DMS53 treated with DMSO at 0.1 percent for 48 hours (cell line): ENCODE results near the gene HIVEP2.
A peak's percentile ranks its signal among the peaks of the same experiment; 100 is the strongest.

ENCODE experiments used
- DNase-seq: peaks from one replicate; lab custom pipeline; 2025; ENCODE audit not compliant: unreplicated experiment; lab: John Stamatoyannopoulos, UW

Gene HIVEP2

GRCh38 chr6:142821860-142822259 is 123.1 kb downstream of the HIVEP2 start:
- DNase-seq, result no peak

DNA sequence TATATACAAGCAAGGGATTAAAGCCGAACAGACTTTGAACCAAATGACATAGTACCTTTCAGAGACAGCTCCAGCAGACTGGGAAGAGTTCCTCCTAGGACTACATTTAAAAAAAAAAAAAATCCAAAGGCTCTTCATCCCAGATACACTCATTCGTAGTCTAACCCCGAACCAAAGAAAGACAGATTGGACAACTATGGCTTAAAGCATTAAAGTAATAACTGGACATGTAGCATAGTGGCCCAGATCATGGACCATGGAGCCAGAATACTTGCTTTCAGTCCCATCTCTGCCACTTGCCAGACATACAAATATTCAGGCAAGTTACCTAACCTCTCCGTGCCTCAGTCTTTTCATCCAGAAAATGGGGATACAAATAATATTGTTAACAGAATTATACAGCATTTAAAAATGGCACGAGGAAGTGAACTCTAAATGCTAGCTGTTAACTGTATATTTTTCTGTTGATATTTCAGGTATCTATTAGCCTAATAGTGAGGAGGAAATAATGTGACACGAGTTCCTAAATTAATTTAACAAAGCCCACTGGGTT is 123.7 kb downstream of the HIVEP2 start:
- no peak for DNase-seq

DNA sequence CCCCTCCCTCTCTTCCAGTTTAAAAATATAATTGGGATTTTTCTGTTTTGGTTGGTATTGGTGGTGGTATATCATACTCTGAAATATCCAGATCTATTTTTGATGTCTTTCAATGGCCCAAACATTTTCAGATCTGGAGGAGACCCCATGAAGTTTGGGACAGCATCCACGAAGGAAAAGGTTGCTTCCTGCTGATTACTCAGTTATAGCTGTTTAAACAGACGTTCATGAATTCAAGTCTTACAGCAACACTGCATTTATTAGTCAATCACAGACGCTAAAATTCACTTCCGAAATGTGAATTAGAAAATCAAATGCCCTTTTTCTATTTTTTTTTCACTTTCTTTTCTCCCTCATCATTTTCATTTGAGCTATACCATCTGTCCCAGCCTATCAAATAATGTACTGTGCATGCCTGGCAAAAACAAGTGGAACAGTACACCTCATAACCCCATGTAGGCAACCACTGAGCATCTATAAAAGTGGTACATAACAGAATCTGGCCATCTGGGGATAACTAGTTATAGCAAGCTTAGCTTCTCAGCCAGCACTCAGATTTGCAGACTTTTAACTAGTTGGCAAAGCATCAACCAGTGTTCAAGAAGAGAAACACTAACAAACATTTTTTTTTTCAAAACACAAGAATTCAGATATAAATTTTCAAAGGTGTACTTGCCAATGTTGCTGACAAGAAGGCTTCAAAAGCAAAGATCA is 124.5 kb downstream of the HIVEP2 start:
- no peak for DNase-seq

- peak; percentile 32 for DNase-seq
Measured at GRCh38 chr6:142819603-142820337, 125.2 kb downstream of the HIVEP2 start.

GRCh38 chr6:142816486-142816885 is 128.5 kb downstream of the HIVEP2 start:
- DNase-seq, result no peak

- no peak for DNase-seq
Measured at GRCh38 chr6:142816031-142816430, 128.9 kb downstream of the HIVEP2 start.

DNA sequence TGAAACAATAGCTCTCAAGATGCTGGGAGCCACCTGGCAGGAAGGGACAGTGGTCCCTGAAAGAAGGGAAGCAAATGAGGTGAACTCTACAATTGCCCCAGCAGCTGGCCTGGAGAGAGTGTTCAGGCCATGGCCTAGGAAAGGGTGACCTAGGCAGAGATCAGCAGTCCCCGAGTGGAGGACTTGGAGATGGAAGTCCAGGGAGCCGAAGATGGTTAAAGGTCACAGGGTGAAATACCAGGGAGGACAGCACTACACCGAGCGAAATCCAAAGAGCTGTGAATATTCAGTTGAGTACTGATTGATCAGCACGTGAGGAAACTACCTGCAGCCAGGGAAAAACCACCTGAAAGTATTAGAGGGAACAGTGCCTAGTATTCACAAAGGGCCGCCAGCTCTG is 133.1 kb downstream of the HIVEP2 start:
- DNase-seq, result no peak

DNA sequence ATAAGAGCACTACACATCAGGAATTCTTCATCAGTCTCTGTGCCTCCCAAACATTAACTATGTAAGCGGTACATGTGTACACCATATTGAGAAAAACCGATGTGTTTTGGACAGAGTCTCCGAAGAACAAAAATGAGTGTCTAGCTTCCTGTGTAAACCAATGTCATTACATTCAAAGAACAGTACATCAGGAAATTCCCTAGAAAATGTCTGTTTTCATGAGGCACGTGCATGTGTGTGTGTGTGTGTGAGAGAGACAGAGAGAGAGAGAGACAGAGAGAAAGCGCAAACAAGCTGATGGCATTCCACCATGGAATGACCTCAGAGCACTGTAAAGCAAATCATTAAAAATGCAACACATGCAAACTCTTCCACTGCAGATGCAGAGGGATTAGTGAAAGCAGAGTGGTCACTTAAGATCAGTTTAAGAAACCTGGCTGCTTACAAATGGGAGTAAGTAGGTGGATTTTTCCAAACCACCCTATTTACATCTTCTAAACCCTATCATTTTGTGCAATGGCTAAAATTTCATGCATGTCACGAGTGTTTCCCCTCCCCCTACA is 133.9 kb downstream of the HIVEP2 start:
- no peak for DNase-seq

DNA sequence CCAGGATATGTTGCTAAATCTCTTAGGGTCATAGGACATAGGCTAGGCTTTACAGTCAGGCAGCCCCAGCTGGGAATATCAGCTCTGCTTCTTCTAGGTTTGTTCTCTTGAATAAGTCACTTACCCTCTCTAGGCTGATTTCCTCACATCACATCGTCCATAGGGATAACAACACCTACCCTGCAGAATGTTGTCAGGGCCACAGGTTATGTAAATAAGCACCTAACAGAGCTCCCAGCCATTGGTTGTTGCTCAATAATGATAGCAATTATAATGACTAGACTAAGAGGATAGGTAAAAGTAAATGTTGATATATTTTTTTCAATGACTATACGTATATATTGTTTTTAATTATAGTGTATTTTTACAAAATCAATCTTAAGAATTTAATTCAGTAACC is 135.0 kb downstream of the HIVEP2 start:
- DNase-seq, result no peak

- no peak for DNase-seq
Measured at GRCh38 chr6:142808405-142809061, 136.4 kb downstream of the HIVEP2 start.

DNA sequence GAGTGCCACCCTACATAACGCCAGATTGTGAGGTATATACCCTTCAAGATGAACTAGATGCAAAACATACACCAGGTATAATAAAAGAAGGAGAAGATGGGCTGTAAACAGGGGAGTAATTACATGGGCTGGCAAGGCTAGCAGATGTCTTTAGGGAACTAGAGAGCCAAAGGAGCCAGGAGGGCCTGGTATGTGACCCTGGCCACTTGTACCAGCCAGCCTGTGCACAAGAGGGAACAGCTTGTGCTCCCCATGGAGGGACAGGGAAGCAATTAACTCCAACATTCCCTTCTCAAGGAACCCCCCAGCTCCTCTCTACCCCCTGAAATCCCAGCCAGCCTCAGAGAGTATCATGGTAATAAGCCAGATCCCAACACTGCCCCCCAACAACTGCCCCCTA is 139.9 kb downstream of the HIVEP2 start:
- no peak for DNase-seq

DNA sequence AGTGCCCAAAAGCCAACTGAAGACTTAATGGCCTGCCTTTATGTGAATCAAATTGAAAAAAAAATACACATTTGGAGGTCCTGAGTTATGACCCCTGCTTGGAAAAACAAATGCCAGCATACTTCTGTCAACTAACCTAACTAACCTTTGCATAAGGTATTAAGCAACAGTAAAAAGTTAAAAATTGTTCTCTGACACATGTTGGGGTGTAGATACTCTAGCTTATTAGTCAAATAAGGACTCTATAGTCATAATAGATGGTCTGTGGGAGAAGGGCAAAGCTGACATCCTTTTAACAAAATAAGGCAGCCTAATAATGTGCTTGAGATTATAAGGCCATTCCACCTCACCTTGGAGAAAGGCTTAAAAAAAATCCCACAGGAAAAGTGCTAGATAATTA is 140.5 kb downstream of the HIVEP2 start:
- DNase-seq, result no peak

DNA sequence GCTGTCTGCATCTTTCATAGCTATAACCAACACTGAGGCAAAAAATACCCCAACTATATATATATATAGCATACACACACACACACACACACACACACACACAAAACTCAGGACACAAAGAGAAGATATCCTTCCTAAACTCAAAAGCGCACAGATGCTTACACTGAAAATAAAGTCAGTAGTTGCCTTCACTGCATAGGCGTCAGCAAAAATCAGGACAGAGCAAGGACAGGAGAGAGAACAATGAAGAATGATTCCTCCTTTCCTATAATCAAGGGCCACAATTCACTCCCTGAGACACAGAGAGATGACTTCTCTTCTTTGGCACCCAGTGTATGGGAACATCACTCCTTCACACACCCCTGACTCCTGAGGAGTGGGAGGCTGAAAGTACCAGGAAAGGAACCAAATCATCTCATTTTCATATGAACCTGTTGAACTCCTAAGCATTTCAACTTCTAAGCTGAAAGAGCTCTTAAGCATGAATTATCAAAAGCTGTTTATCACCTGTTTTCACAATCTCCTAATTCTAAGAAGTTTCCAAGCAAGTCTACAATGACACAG is 141.4 kb downstream of the HIVEP2 start:
- no peak for DNase-seq

DNA sequence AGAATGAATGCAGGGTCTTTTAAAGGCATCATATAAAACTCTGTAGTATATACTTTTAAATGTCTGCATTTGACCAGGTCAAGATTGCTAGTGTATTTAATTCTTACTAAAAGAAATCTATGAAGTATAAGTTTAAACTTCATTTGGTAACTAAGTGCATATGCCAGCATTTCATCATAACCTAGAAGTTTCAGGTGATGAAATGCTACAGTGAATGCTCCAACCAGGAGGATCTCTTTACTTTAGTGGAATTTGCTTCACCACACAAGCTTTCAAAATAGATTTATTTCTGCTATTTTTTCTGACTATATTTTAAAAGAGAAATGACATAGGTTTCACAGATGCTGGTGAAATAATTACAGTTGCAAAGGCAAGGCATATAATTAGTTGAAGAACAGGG is 141.9 kb downstream of the HIVEP2 start:
- no peak for DNase-seq

DNA sequence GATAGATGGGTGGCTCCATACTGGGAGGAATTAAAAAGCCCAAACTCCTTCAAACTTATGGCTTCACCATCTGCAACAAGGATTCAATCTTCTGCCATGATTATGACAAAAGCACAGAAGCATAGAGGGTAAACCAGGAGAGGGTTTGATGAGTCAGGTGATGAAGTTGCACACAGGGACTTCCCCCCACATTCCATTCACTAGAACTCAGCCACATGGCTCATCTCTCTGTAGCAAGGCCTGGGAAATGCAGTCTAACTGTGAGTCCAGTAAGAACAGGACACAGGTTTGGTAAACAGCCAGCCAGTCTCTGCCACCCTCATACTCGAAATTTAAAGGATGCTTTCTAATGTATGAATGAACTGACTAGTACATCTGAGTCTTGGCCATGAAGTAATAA is 142.9 kb downstream of the HIVEP2 start:
- DNase-seq, result no peak

- no peak for DNase-seq
Measured at GRCh38 chr6:142800240-142800639, 144.7 kb downstream of the HIVEP2 start.

DNA sequence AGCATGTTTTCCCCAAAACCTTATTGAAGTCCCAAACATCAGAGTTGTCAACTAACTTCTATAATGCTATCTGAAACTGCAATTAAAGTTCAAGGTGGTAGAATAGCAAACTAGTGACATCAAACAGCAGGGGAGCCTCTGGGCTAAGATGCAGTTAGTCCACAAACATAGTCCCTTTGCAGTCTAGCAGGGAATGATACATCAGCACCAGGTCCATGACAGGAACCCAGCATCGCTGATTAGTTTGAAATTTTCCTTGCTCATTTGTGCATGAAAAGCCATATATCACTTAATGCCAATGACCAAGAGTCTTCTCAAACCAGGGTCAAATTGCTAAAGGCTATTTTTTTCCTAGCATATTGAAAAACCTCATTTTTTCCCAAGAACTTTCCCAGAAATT is 145.3 kb downstream of the HIVEP2 start:
- DNase-seq, result no peak

DNA sequence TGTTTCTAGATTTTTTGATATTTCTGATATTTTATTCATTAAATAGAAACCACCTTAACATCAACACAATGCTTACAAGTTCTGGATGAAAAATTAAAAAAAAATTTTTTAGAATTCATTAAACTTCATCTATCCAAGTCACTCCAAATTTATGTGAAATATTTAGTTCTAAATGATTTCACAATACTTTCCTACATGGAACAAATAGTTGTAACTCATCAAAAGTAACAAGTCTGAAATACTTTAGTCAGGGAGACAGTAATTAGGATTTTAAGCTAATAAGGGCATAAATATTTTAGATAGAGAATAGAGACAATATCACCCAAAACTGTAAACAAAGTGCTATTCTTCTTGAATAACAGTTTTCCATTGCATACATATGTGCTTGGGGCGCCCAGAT is 147.8 kb downstream of the HIVEP2 start:
- no peak for DNase-seq

- DNase-seq, result peak; percentile 3
Measured at GRCh38 chr6:142796571-142796970, 148.4 kb downstream of the HIVEP2 start.

DNA sequence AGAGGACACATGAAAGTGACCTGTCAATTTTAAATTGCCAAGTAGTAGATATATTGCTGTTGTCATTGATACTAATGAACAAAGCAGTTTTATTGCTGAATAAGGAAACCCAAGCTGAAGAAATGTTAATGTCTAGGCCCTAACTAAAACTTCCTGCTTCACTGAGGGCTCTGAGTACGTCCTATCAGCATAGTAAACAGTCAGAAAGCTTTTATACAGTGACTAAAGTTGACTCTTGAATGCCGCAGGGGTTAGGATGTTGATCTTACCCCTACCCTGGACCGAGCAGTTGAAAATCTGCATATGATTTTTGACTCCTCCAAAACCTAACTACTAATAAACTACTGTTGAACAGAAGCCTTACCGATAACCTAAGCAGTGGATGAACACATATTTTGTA is 149.0 kb downstream of the HIVEP2 start:
- no peak for DNase-seq

GRCh38 chr6:142794424-142794823 is 150.6 kb downstream of the HIVEP2 start:
- DNase-seq, result no peak
